ACC112 (cell line): ENCODE data around the gene PARD3B.

Source experiments
- H2AFZ ChIP-seq: fragments of 200-600 bp; sonication (generic); one replicate; pipeline ENCODE4 v1.6.0; 2017; ENCODE audit warnings: antibody characterized with exemption, low read length; ENCODE audit not compliant: unreplicated experiment
- H3K27ac ChIP-seq: fragments of 200-600 bp; sonication (generic); 2 replicates; pipeline ENCODE4 v1.5.1; 2014; ENCODE audit warnings: low read depth, mild to moderate bottlenecking, antibody characterized with exemption, low read length, moderate library complexity
- H3K27me3 ChIP-seq: fragments of 200-600 bp; sonication (generic); 2 replicates; pipeline ENCODE4 v1.6.1; 2014; ENCODE audit warnings: mild to moderate bottlenecking, antibody characterized with exemption, low read length, moderate library complexity, mixed read lengths; ENCODE audit not compliant: insufficient read depth
- H3K36me3 ChIP-seq: fragments of 200-600 bp; sonication (generic); 2 replicates; pipeline ENCODE4 v1.6.1; 2016; ENCODE audit warnings: mild to moderate bottlenecking, antibody characterized with exemption, low read length, moderate library complexity, mixed read lengths; ENCODE audit not compliant: insufficient read depth
- H3K4me1 ChIP-seq: fragments of 200-600 bp; sonication (generic); one replicate; pipeline ENCODE4 v1.6.1; 2016; ENCODE audit warnings: low read length, mixed read lengths; ENCODE audit not compliant: insufficient read depth, unreplicated experiment, control insufficient read depth
- H3K4me3 ChIP-seq: fragments of 200-600 bp; sonication (generic); 2 replicates; pipeline ENCODE4 v1.5.1; 2014; ENCODE audit warnings: mild to moderate bottlenecking, low read depth, low read length
- H3K79me2 ChIP-seq: fragments of 200-600 bp; sonication (generic); one replicate; pipeline ENCODE4 v1.6.0; 2016; ENCODE audit warnings: low read length; ENCODE audit not compliant: control insufficient read depth, unreplicated experiment, insufficient read depth

PARD3B gene

GRCh38 chr2:205346649-205347048 is 801.4 kb downstream of the PARD3B start:
- H3K27ac ChIP-seq, result no peak overlapping the region
- no peak overlapping the region for H3K4me3 ChIP-seq
- H3K4me1 ChIP-seq, result no peaks in the 10 kb centered on the region
- H3K27me3 ChIP-seq, result no peaks in the 10 kb centered on the region
- H3K36me3 ChIP-seq, result no peaks in the 10 kb centered on the region
- H3K79me2 ChIP-seq, result no peaks in the 10 kb centered on the region
- H2AFZ ChIP-seq, result no peak overlapping the region

- H3K27ac ChIP-seq, result no peak overlapping the region
- no peaks in the 10 kb centered on the region for H3K79me2 ChIP-seq
- no peak overlapping the region for H2AFZ ChIP-seq
- H3K27me3 ChIP-seq, result no peaks in the 10 kb centered on the region
- H3K4me3 ChIP-seq, result no peak overlapping the region
- no peaks in the 10 kb centered on the region for H3K36me3 ChIP-seq
- H3K4me1 ChIP-seq, result peaks cover 6% of the 10 kb centered on the region
Observed at GRCh38 chr2:205347899-205348298, 802.6 kb downstream of the PARD3B start.

- H3K4me1 ChIP-seq, result peaks cover 10% of the 10 kb centered on the region
- H3K27ac ChIP-seq, result no peak overlapping the region
- H3K4me3 ChIP-seq, result no peak overlapping the region
- no peaks in the 10 kb centered on the region for H3K79me2 ChIP-seq
- H2AFZ ChIP-seq, result no peak overlapping the region
- no peaks in the 10 kb centered on the region for H3K27me3 ChIP-seq
- no peaks in the 10 kb centered on the region for H3K36me3 ChIP-seq
Observed at GRCh38 chr2:205352094-205352493, 806.8 kb downstream of the PARD3B start.

- Histone ChIP-seq H3K4me1 (peaks cover 10% of the 10 kb centered on the region), H3K27me3 (no peaks in the 10 kb centered on the region), H3K36me3 (no peaks in the 10 kb centered on the region), H3K79me2 (no peaks in the 10 kb centered on the region), H2AFZ (no peak overlapping the region), H3K4me3 (no peak overlapping the region), H3K27ac (no peak overlapping the region)
Observed at GRCh38 chr2:205352593-205352992, 807.3 kb downstream of the PARD3B start.

GRCh38 chr2:205357732-205358131 is 812.5 kb downstream of the PARD3B start:
- no peaks in the 10 kb centered on the region for H3K36me3 ChIP-seq
- no peak overlapping the region for H2AFZ ChIP-seq
- peaks cover 17% of the 10 kb centered on the region for H3K4me1 ChIP-seq
- no peak overlapping the region for H3K4me3 ChIP-seq
- H3K27me3 ChIP-seq, result no peaks in the 10 kb centered on the region
- no peaks in the 10 kb centered on the region for H3K79me2 ChIP-seq
- H3K27ac ChIP-seq, result no peak overlapping the region

- Histone ChIP-seq H3K27me3 (no peaks in the 10 kb centered on the region), H2AFZ (no peak overlapping the region), H3K79me2 (no peaks in the 10 kb centered on the region), H3K36me3 (no peaks in the 10 kb centered on the region), H3K4me3 (no peak overlapping the region), H3K27ac (no peak overlapping the region), H3K4me1 (peaks cover 11% of the 10 kb centered on the region)
Observed at GRCh38 chr2:205358351-205358815, 813.1 kb downstream of the PARD3B start.

- Histone ChIP-seq H3K79me2 (no peaks in the 10 kb centered on the region), H3K4me1 (peaks cover 11% of the 10 kb centered on the region), H3K27ac (no peak overlapping the region), H3K27me3 (no peaks in the 10 kb centered on the region), H3K36me3 (no peaks in the 10 kb centered on the region), H2AFZ (no peak overlapping the region), H3K4me3 (no peak overlapping the region)
Observed at GRCh38 chr2:205361272-205361671, 816.0 kb downstream of the PARD3B start.

- no peak overlapping the region for H3K4me3 ChIP-seq
- no peaks in the 10 kb centered on the region for H3K79me2 ChIP-seq
- no peak overlapping the region for H2AFZ ChIP-seq
- no peaks in the 10 kb centered on the region for H3K27me3 ChIP-seq
- H3K4me1 ChIP-seq, result peaks cover 11% of the 10 kb centered on the region
- H3K36me3 ChIP-seq, result no peaks in the 10 kb centered on the region
- H3K27ac ChIP-seq, result no peak overlapping the region
Observed at GRCh38 chr2:205361970-205362369, 816.7 kb downstream of the PARD3B start.

- Histone ChIP-seq H3K79me2 (no peaks in the 10 kb centered on the region), H3K27me3 (no peaks in the 10 kb centered on the region), H3K4me3 (no peak overlapping the region), H3K36me3 (no peaks in the 10 kb centered on the region), H3K4me1 (peaks cover 3% of the 10 kb centered on the region), H3K27ac (no peak overlapping the region), H2AFZ (no peak overlapping the region)
Observed at GRCh38 chr2:205364261-205364660, 819.0 kb downstream of the PARD3B start.

GRCh38 chr2:205366336-205367060 is 821.2 kb downstream of the PARD3B start:
- Histone ChIP-seq H3K27me3 (no peaks in the 10 kb centered on the region), H2AFZ (no peak overlapping the region)

GRCh38 chr2:205367331-205367935 is 822.2 kb downstream of the PARD3B start:
- H3K27me3 ChIP-seq, result no peaks in the 10 kb centered on the region
- no peak overlapping the region for H2AFZ ChIP-seq
- H3K27ac ChIP-seq, result no peak overlapping the region
- no peaks in the 10 kb centered on the region for H3K79me2 ChIP-seq
- H3K36me3 ChIP-seq, result no peaks in the 10 kb centered on the region
- H3K4me3 ChIP-seq, result no peak overlapping the region
- H3K4me1 ChIP-seq, result no peaks in the 10 kb centered on the region

More at GRCh38 chr2:205366336-205367060, 821.2 kb downstream of the PARD3B start:
- Histone ChIP-seq H3K4me3 (no peak overlapping the region), H3K27ac (no peak overlapping the region), H3K4me1 (no peaks in the 10 kb centered on the region), H3K36me3 (no peaks in the 10 kb centered on the region), H3K79me2 (no peaks in the 10 kb centered on the region)
